NCI-H187 (cell line): ENCODE data around the gene KDM3A.
"Not testable (repeated sequence)": the region's sequence is repeated elsewhere in the genome, so short reads cannot be mapped to it uniquely, and the experiment has no call there.

Experiments used
- DNase-seq, 2 experiments: peaks; one replicate each; lab custom pipeline; 2025; lab: John Stamatoyannopoulos, UW

KDM3A gene

GRCh38 chr2:86480105-86480504 lies 38.9 kb downstream of the KDM3A start:
- no peak for DNase-seq

DNA sequence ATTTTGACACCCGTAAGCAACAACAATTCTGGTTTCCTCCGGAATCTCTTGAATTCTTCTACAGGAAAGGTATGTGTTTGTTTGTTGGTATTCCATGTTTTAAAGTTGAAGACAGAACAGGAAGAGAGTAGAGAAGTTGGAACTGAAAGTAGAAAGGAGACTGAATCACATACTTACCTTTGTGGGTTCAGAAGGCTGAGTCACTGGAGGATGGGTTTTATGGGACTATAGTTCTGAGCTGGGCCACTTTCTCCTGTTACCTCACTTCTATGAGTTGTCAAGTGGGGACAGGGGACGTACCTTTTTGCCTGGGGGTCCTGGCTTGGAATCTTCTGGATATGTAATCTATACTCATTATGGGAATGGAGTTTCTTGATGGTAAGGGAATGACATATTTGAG lies 40.9 kb downstream of the KDM3A start:
- DNase-seq: no peak

GRCh38 chr2:86484385-86484784 lies 43.2 kb downstream of the KDM3A start:
- no peak for DNase-seq

GRCh38 chr2:86485103-86485502 lies 43.9 kb downstream of the KDM3A start:
- no peak for DNase-seq

GRCh38 chr2:86485802-86486201 lies 44.6 kb downstream of the KDM3A start:
- DNase-seq: no peak

DNA sequence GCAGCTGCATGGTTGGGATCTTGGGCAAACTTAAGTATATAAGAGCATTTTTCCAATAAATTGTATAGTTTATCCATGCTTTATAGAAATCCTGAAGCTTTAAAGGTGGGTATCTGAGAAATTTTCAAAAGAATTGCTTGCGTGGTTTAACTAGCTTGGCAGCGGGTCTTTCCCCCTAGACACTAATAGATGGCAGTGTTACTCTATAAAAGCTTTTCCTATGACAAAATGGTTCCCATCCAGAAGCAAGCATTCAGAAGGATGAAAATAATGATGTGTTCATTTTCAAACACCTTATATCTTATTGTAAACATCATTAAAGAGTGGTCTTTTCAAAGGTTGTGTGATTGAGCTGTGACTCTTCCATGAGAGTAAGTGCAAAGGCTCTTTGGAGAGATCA lies 45.9 kb downstream of the KDM3A start:
- DNase-seq: no peak

DNA sequence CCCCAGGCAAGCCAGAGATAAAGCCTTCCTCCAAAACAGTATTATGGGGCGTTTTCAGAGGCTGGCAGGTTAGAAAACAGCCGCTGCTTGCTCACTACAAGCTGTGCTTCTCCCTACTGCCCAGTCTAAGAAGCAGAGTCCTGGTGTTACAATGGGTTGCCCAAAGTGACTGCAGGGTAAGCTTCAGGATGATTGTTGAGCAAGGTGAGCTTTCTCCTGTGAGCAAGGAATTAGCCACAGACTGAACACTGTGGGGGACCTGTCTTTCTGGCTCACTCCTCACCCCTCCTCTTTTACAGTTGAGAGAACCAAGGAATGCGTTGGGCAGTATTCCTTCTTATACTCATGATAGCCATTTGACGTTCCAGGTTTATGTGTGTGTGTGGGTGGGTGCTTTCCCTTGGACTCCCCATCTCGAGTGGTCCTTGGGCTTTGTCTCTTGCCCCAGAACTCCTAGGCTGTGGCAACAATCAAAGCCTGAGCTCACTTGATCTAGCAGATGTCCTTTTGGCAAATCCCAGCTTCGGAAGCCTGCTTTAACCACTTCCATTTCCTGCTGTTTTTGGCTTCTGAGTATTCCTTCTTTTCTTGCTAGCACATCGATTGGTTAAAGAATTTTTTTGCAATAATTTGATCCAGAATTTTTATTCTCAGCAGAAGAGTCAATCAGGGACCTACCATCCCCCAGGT lies 47.5 kb downstream of the KDM3A start:
- no peak for DNase-seq

GRCh38 chr2:86489542-86489941 lies 48.4 kb downstream of the KDM3A start:
- no peak for DNase-seq

GRCh38 chr2:86490245-86490644 lies 49.1 kb downstream of the KDM3A start:
- DNase-seq: no peak

DNA sequence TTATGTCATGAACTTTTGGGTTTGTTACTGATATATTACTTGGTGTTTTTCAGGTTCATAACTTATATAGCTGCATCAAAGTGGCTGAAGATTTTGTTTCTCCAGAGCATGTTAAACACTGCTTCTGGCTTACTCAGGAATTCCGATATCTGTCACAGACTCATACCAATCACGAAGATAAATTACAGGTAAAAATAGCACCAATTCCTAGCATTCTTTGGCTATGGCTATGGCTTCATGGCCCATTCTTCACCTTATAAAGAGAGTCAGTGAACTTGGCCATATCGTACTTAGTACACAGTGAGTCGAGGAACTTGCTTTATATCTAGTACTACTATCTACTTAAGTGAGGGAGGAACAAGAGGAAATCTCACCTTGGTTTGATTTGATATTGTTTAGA lies 49.9 kb downstream of the KDM3A start:
- no peak for DNase-seq

DNA sequence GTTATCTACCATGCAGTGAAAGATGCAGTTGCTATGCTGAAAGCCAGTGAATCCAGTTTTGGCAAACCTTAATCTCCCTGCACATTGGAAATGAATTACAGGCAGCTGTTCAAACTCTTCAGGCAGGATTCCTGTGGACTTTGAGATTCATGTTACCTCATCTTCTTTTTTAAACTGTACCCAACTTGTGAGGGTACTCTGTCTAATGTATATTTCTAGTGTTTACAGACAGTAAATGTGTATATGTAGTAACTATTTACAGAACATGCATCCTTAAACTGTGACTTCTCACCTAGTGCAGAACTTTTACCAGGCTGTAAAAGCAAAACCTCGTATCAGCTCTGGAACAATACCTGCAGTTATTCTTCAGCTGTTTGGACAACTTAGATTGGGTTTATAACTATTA lies 50.9 kb downstream of the KDM3A start:
- DNase-seq: no peak

DNA sequence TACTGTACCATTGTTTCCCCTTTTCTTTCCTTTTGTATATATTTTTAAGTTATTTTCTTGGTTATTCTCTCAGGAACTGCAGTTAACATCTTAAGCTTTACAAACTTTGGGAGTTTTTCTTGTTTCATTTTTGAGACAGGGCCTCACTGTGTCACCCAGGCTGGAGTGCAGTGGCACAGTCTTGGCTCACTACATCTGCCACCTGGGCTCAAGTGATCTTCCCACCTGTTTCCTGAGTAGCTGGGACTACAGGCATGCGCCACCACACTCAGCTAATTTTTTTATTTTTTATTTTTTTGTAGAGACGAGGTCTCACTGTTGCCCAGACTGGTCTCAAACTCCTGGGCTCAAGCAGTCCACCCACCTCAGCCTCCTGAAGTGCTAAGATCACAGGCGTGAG lies 55.2 kb downstream of the KDM3A start:
- not testable (repeated sequence) for DNase-seq

GRCh38 chr2:86498468-86499260 lies 57.5 kb downstream of the KDM3A start:
- DNase-seq: no peak

GRCh38 chr2:86499326-86499725 lies 58.2 kb downstream of the KDM3A start:
- no peak for DNase-seq

- DNase-seq: no peak
Observed at GRCh38 chr2:86500325-86501083, 59.3 kb downstream of the KDM3A start.

DNA sequence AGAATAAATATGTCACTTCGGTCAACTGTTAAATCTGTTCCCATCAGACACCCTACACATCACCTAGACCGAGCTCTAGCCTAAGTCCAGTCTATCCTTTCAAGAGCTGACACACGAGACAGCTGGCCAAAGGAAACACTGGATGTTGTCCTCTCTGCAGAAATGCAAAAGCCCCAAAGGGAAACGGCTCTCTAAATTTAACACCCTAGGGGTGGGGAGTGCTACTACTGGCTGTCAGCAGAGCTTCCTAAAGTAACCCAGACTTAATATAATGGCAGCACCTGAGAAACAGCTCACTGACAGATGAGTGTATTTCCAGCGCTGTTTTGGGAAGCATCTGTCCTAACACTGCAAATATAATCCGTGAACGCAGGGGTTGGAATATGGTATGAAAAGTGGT lies 66.4 kb downstream of the KDM3A start:
- DNase-seq: no peak

DNA sequence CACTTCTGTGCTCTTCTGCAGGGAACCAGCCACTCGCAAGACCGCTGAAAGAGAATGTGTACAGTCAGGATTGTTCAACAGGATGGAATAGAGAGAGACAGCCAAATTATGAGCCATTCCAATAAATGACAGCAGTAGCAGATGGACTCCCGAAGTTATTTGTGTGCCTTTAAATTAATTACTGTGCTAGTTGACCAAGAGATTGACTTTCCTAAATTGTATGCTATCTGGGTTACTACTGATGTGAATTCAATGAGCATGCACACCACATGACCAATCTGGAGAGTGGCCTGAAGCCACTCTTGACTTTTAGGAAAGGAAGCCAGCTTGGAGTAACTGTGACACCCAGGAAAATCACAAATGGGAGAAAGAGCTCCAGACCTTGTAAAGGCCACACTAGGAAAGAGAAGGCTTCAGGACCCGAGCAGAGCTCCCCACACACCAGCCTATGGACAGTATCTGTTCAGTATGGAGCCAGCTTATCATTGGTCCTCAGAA lies 69.3 kb downstream of the KDM3A start:
- DNase-seq: no peak

GRCh38 chr2:86512034-86512433 lies 70.9 kb downstream of the KDM3A start:
- DNase-seq: no peak

DNA sequence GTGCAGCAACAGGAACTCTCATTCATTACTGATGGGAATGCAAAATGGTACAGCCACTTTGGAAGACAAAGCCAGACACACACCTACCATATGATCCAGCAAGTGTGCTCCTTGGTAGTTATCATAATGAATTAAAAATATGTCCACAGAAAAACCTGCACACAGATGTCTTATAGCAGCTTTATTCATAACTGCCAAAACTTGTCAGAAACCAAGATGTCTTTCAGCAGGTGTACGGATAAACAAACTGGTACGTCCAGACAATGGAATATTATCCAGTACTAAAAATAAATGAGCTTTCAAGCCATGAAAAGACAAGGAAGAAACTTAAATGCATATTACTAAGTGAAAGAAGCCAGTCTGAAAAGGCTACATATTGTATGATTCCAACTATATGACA lies 71.7 kb downstream of the KDM3A start:
- no peak for DNase-seq

DNA sequence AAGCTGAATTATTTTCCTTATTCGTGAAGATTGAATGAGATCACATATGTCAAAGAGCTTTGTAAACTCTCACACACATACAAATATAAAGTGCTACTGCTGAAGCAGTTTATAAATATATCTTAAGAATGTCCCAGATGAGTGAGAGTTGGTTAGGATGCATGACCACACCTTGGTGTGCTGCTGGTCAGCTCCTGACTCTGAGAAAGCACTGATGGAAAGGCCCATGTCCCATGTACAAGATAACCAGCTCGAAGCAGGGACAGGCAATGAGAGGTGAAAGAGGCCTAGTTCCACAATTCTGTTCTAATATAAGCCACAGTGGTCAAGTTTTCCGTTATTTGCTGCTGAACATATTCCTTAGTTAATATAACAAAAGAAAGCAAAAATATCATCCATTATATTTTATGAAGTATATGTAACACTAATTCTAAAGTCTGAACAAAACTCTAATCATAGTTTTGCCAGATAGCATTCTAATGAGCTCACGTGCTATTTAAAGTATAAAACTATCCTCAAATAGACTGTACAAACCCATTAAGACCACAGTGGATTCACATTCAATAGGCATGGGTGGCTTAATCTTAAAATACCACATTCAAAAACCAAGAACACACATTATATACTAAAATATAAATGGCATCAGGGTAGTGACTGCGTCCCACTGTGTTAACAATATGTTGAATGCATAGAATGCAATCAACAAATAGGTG lies 72.9 kb downstream of the KDM3A start:
- DNase-seq: no peak

GRCh38 chr2:86518481-86518880 lies 77.3 kb downstream of the KDM3A start:
- DNase-seq: no peak

DNA sequence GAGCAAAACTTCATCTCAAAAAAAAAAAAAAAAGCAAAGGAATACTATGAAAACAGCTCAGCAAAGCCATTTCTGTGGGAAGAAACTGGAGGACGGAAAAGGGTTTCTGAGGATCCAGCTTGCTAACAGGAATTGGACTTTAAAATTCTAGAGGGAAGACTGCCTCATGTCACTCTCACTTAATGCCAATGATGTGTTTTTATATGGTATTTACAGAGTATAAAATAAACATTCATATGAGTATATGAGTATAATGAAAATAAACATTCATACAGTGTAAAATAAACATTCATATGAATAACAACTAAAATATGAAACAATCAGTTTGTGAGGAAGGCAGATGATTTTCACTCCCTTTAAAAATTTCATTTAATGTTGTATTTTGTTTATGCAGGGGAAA lies 78.2 kb downstream of the KDM3A start:
- DNase-seq: no peak
